Esophagus muscularis mucosa (tissue), 4 donors: ENCODE results near the gene HILPDA. TPM values are rescaled to one million over a fixed set of nuclear protein-coding genes. Genes with fewer than 3 reads are reported as not detected.

ENCODE experiments used
- DNase-seq: peaks from one replicate; pipeline ENCODE4 v3.0.0-alpha.2; 2017; ENCODE audit errors: extremely low spot score
- H3K27ac ChIP-seq, 4 donors: fragments of 200-600 bp; sonication (generic); replicated peaks in 1 of 4; 1 replicate in 3 of 4; 2 replicates in 1 of 4; pipeline ENCODE4 v1.5.1; 2016 to 2019; ENCODE audit warnings: mild to moderate bottlenecking in 1 of 4
- H3K27me3 ChIP-seq, 4 donors: fragments of 200-600 bp; sonication (generic); one replicate each; pipeline versions ENCODE4 v1.5.1 to v1.6.0; 2016 to 2019
- H3K36me3 ChIP-seq, 4 donors: fragments of 200-600 bp; sonication (generic); one replicate each; pipeline ENCODE4 v1.5.1; 2016 to 2019
- H3K4me1 ChIP-seq, 4 donors: fragments of 200-600 bp; sonication (generic); one replicate each; pipeline ENCODE4 v1.5.1; 2016 to 2019
- H3K4me3 ChIP-seq, 4 donors: fragments of 200-600 bp; sonication (generic); 1 replicate in 2 of 4; 2 replicates in 2 of 4; pipeline ENCODE4 v1.5.1; 2016 to 2019; ENCODE audit warnings: mild to moderate bottlenecking in 4 of 4, moderate library complexity in 1 of 4
- H3K9me3 ChIP-seq, 4 donors: fragments of 200-600 bp; sonication (generic); 1 replicate in 3 of 4; 2 replicates in 1 of 4; pipeline ENCODE4 v1.5.1; 2016 to 2019
- CTCF ChIP-seq, 3 experiments: fragments of 200-600 bp in 2 of 3; fragments of 450-650 bp in 1 of 3; sonication (generic) in 2 of 3; IDR thresholded peaks; one replicate each; pipeline ENCODE4 v1.5.1; 2017 to 2019; ENCODE audit warnings: antibody characterized with exemption in 3 of 3, mild to moderate bottlenecking in 2 of 3, moderate library complexity in 1 of 3
- EP300 ChIP-seq: sonication (generic); formaldehyde crosslinking; IDR thresholded peaks from one replicate; pipeline ENCODE4 v1.6.1; 2017; ENCODE audit warnings: antibody characterized with exemption
- POLR2A ChIP-seq: fragments of 450-650 bp; IDR thresholded peaks from one replicate; pipeline ENCODE4 v1.6.1; 2017; ENCODE audit warnings: antibody characterized with exemption, moderate library complexity, mild to moderate bottlenecking, low read depth
- POLR2AphosphoS5 ChIP-seq, 2 donors: sonication (generic); formaldehyde crosslinking; IDR thresholded peaks; one replicate each; pipeline ENCODE4 v1.6.1; 2017; ENCODE audit warnings: antibody characterized with exemption in 2 of 2
- whole genome bisulfite sequencing: methylation state at CpG from one replicate; pipeline ENCODE4 v1.1.5; 2018; 5-methylcytosine and 5-hydroxymethylcytosine counted together
- intact Hi-C: fragments of 100-400 bp; cut with DNase I; formaldehyde crosslinking; loops from one replicate; pipeline ENCODE4 v1.15.1; 2023
- total RNA-seq, 4 donors: library from RNA; depleted of rRNA; stranded (reverse); fragments of >200 nt; gene quantifications; one replicate each; pipeline versions ENCODE4 v1.1.0 to v1.2.1, GENCODE V29; 2016

HILPDA gene
- total RNA-seq, 4 donors from 2014 or later, result 4.1 to 15.1 (median 5.8) TPM

- DNase-seq, result no peak
- peak overlapping the region; percentile 63 to 91 (median 71) for H3K4me3 ChIP-seq
- peaks cover 49 to 64% (median 60%) of the 10 kb centered on the region in 4 donors for H3K4me1 ChIP-seq
- no peak for TF ChIP-seq CTCF (IDR thresholded peaks at IDR 0.05)
- TF ChIP-seq EP300, result no peak
- TF ChIP-seq POLR2AphosphoS5 (IDR thresholded peaks at IDR 0.05), result no peak
- TF ChIP-seq POLR2A, result no peak
- H3K27me3 ChIP-seq, result no peaks in the 10 kb centered on the region
- intact Hi-C loops, result loop anchor here (10.0 kb wide), 1 partner anchor 46 kb away; the partner anchor contains the start of gene HILPDA
- no peaks in the 10 kb centered on the region for H3K9me3 ChIP-seq
- 24% methylated on average over 21 of the region's 25 CpGs for WGBS
- H3K36me3 ChIP-seq, result no peaks in the 10 kb centered on the region
- H3K27ac ChIP-seq, result peak overlapping the region; percentile 89 to 97 (median 92)
These were observed 46.7 kb upstream of the HILPDA start for GRCh38 chr7:128408709-128409595.

- Histone ChIP-seq H3K4me1 (peaks cover 43 to 56% (median 51%) of the 10 kb centered on the region in 4 donors), H3K27me3 (no peaks in the 10 kb centered on the region), H3K36me3 (no peaks in the 10 kb centered on the region), H3K27ac (peak within 1 kb of the TSS; percentile 89 to 97 (median 92)), H3K4me3 (peak within 1 kb of the TSS; percentile 63 to 91 (median 71)), H3K9me3 (no peaks in the 10 kb centered on the region)
- DNase-seq, result peak; percentile 97
- intact Hi-C loops, result loop anchor here (10.0 kb wide), 1 partner anchor 45 kb away; the partner anchor contains the start of gene HILPDA
- no peak for TF ChIP-seq CTCF (IDR thresholded peaks at IDR 0.05)
- TF ChIP-seq EP300, result no peak
- no peak for TF ChIP-seq POLR2A
- TF ChIP-seq POLR2AphosphoS5 (IDR thresholded peaks at IDR 0.05), result peak; percentile 36 to 92
- WGBS, result under 1% methylated on average over 29 of the region's 87 CpGs
These were observed 45.9 kb upstream of the HILPDA start, which contains the start of gene IMPDH1 for GRCh38 chr7:128409596-128410450. TSS of gene IMPDH1 (minus strand) at chr7:128409982. CDS start at chr7:128409901, 81 bp downstream.

- 2% methylated on average over 6 of the region's 6 CpGs for WGBS
- H3K4me3 ChIP-seq, result peak overlapping the region; percentile 63 to 91 (median 71)
- no peaks in the 10 kb centered on the region for H3K27me3 ChIP-seq
- DNase-seq, result no peak
- H3K4me1 ChIP-seq, result peaks cover 38 to 50% (median 46%) of the 10 kb centered on the region in 4 donors
- peak overlapping the region; percentile 89 to 97 (median 92) for H3K27ac ChIP-seq
- no peaks in the 10 kb centered on the region for H3K36me3 ChIP-seq
- intact Hi-C loops, result no loop called here
- H3K9me3 ChIP-seq, result no peaks in the 10 kb centered on the region
- TF ChIP-seq POLR2AphosphoS5 (IDR thresholded peaks at IDR 0.05) (no peak), CTCF (IDR thresholded peaks at IDR 0.05) (no peak), EP300 (no peak), POLR2A (no peak)
These were observed 45.3 kb upstream of the HILPDA start for GRCh38 chr7:128410451-128410753.

GRCh38 chr7:128415217-128415785 lies 40.4 kb upstream of the HILPDA start:
- no peaks in the 10 kb centered on the region for H3K27me3 ChIP-seq
- H3K36me3 ChIP-seq, result no peaks in the 10 kb centered on the region
- H3K27ac ChIP-seq, result no peak overlapping the region
- no peak overlapping the region for H3K4me3 ChIP-seq
- intact Hi-C loops, result no loop called here
- no peaks in the 10 kb centered on the region for H3K9me3 ChIP-seq
- DNase-seq, result no peak
- peaks cover 7 to 10% (median 8%) of the 10 kb centered on the region in 4 donors for H3K4me1 ChIP-seq
- WGBS, result 83% methylated on average over 4 of the region's 4 CpGs
- TF ChIP-seq EP300 (no peak), POLR2A (no peak), POLR2AphosphoS5 (IDR thresholded peaks at IDR 0.05) (no peak), CTCF (IDR thresholded peaks at IDR 0.05) (no peak)
